ENCODE results near the gene ATXN2.
"Not testable (repeated sequence)": the region's sequence is repeated elsewhere in the genome, so short reads cannot be mapped to it uniquely, and the experiment has no call there.

Gene ATXN2

DNA sequence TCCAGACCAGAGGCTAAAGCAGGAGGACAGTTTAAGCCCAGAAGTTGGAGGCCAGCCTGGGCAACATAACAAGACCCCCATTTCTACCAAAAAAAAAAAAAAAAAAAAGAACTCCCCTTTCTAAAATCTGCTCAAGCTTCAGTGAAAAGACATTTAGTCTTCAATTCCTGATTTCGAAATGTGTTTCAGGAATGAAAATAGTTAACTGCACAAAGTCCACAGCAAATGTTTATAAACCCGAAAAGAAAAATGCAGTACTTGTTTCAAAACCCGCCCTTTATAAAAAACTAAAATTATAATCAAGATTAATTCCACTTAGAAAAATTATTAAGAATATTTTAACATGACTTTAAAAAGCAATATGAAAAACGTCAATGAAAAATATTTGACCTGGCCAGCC lies 12.1 kb downstream of the ATXN2 start:
- TF ChIP-seq, protein P1, sequence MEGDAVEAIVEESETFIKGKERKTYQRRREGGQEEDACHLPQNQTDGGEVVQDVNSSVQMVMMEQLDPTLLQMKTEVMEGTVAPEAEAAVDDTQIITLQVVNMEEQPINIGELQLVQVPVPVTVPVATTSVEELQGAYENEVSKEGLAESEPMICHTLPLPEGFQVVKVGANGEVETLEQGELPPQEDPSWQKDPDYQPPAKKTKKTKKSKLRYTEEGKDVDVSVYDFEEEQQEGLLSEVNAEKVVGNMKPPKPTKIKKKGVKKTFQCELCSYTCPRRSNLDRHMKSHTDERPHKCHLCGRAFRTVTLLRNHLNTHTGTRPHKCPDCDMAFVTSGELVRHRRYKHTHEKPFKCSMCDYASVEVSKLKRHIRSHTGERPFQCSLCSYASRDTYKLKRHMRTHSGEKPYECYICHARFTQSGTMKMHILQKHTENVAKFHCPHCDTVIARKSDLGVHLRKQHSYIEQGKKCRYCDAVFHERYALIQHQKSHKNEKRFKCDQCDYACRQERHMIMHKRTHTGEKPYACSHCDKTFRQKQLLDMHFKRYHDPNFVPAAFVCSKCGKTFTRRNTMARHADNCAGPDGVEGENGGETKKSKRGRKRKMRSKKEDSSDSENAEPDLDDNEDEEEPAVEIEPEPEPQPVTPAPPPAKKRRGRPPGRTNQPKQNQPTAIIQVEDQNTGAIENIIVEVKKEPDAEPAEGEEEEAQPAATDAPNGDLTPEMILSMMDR (IDR thresholded peaks at IDR 0.05; ENCODE audit: low read depth, low read length), result no peak
- Histone ChIP-seq H3K4me3 (ENCODE audit: low read depth, low read length) (no peak overlapping the region), H3K27ac (no peak overlapping the region), H3K9me3 (ENCODE audit: severe bottlenecking) (no peaks in the 10 kb centered on the region), H3K27me3 (ENCODE audit: insufficient read depth, low read depth, severe bottlenecking) (no peaks in the 10 kb centered on the region), H3K36me3 (peaks cover 4% of the 10 kb centered on the region; the same call in 1 of the 2 replicates)
- DNase-seq, result no peak

DNA sequence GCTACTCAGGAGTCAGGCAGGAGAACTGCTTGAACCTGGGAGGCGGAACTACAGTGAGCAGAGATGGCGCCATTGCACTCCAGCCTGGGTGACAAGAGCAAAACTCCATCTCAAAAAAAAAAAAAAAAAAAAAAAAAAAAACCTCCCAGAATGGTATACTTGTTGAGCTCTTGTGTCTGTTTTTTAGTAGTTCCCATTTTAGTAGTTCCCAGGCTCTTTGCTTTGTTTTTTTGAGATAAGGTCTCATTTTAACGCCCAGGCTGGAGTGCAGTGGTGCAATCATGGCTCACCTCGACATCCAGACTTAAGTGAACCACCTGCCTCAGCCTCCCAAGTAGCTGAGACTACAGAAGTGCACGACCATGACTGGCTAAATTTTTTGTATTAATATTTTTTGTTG lies 13.4 kb downstream of the ATXN2 start:
- Histone ChIP-seq H3K4me3 (ENCODE audit: low read depth, low read length) (no peak overlapping the region), H3K27me3 (ENCODE audit: insufficient read depth, low read depth, severe bottlenecking) (no peaks in the 10 kb centered on the region), H3K9me3 (ENCODE audit: severe bottlenecking) (no peaks in the 10 kb centered on the region), H3K27ac (no peak overlapping the region), H3K36me3 (peaks cover 4% of the 10 kb centered on the region; the same call in 1 of the 2 replicates)
- no peak for DNase-seq
- TF ChIP-seq, protein P1 (IDR thresholded peaks at IDR 0.05; ENCODE audit: low read depth, low read length), result no peak

DNA sequence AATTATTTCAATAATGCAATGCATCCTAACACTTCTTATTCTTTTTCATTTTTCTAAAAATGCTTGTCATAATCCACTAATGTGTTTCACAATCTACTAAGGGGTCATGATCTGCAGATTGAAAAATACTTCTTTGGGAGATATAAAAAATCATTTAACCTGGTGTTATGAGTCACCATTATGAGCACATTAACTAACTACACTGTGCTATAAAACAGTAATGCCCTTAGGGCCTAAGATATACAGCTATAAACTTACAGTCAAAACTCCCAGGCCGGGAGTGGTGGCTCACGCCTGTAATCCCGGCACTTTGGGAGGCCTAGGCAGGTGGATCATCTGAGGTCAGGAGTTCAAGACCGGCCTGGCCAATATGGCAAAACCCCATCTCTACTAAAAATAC lies 14.2 kb downstream of the ATXN2 start:
- no peak for DNase-seq
- TF ChIP-seq, protein P1 (IDR thresholded peaks at IDR 0.05; ENCODE audit: low read depth, low read length), result no peak
- Histone ChIP-seq H3K27me3 (ENCODE audit: insufficient read depth, low read depth, severe bottlenecking) (no peaks in the 10 kb centered on the region), H3K9me3 (ENCODE audit: severe bottlenecking) (no peaks in the 10 kb centered on the region), H3K27ac (no peak overlapping the region), H3K4me3 (ENCODE audit: low read depth, low read length) (no peak overlapping the region), H3K36me3 (peaks cover 7% of the 10 kb centered on the region)

DNA sequence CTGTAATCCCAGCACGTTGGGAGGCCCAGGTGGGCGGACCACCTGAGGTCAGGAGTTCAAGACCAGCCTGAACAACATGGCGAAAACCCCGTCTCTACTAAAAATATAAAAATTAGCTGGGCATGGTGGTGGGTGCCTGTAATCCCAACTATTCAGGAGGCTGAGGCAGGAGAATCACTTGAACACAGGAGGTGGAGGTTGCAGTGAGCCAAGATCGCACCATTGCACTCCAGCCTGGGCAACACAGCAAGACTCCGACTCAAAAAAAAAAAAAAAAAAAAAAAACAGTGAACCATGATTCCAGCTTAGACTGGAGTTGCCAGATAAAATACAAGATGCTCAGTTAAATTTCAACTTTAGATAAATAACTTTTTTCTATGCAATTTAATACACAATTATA lies 15.6 kb downstream of the ATXN2 start:
- H3K4me3 ChIP-seq (ENCODE audit: low read depth, low read length); H3K36me3 ChIP-seq; H3K27ac ChIP-seq; DNase-seq; H3K27me3 ChIP-seq (ENCODE audit: insufficient read depth, low read depth, severe bottlenecking); H3K9me3 ChIP-seq (ENCODE audit: severe bottlenecking): not testable (repeated sequence)

DNA sequence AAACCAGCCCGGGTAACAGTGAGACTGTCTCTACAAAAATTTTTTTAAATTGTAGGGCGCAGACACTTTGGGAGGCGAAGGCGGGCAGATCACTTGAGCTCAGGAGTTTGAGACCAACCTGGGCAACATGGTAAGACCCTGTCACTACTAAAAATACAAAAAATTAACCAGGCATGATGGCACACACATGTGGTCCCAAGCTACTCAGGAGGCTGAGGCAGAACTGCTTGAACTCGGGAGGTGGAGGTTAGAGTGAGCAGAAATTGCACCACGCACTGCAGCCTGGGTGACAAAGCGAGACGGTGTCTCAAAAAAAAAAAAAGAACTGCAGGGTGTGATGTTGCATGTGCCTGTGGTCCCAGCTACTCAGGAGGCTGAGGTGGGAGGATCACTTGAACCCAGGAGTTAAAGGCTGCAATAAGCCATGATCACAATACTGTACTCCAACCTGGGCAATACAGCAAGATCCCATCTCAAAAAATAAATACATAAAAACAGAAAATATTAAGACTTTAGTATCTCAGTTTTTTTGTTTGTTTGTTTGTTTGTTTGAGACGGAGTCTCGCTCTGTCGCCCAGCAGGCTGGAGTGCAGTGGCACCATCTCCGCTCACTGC lies 16.9 kb downstream of the ATXN2 start:
- Histone ChIP-seq H3K4me3 (ENCODE audit: low read depth, low read length) (no peak overlapping the region), H3K27ac (no peak overlapping the region), H3K27me3 (ENCODE audit: insufficient read depth, low read depth, severe bottlenecking) (no peaks in the 10 kb centered on the region), H3K9me3 (ENCODE audit: severe bottlenecking) (no peaks in the 10 kb centered on the region), H3K36me3 (peaks cover 6% of the 10 kb centered on the region)
- no peak for DNase-seq
- TF ChIP-seq, protein P1 (IDR thresholded peaks at IDR 0.05; ENCODE audit: low read depth, low read length), result no peak

DNA sequence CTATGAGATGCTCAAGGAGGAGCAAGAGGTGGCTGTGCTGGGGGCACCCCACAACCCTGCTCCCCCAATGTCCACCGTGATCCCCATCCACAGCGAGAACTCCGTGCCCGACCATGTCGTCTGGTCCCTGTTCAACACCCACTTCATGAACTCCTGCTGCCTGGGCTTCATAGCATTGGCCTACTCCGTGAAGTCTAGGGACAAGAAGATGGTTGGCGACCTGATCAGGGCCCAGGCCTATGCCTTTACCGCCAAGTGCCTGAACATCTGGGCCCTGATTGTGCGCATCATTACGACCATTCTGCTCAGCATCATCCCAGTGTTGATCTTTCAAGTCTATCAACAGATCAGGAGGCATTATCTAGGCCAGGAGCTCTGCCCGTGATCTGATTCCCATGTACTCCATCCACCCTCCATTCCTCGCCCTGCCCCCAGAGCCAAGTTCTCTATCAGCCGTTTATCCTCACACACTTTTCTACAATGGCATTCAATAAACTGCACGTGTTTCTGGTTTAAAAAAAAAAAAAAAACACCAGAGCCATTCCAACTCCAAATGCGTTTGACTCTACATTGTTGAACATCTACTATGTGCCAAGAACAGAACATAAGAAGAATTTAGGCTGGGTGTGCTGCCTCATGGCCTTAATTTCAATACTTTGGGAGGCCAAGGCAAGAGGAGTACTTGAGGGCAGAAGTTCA lies 17.5 kb downstream of the ATXN2 start:
- Histone ChIP-seq H3K27ac (no peak overlapping the region), H3K4me3 (ENCODE audit: low read depth, low read length) (no peak overlapping the region), H3K27me3 (ENCODE audit: insufficient read depth, low read depth, severe bottlenecking) (no peaks in the 10 kb centered on the region), H3K36me3 (peaks cover 6% of the 10 kb centered on the region), H3K9me3 (ENCODE audit: severe bottlenecking) (no peaks in the 10 kb centered on the region)
- TF ChIP-seq, protein P1 (IDR thresholded peaks at IDR 0.05; ENCODE audit: low read depth, low read length), result no peak
- no peak for DNase-seq
